T-helper 1 cell treated with Interleukin-12 subunit alpha and Interleukin-12 subunit beta and Interleukin-4 antibody, amounts not matched to agents 30 ng/mL and 1 ng/mL, for 36 hours (primary cell): Measurements from ENCODE around the gene FXYD4. TPM values are rescaled to one million over a fixed set of nuclear protein-coding genes. Genes with fewer than 3 reads are reported as not detected.

Experiments used
- intact Hi-C: fragments of 100-400 bp; cut with micrococcal nuclease; formaldehyde crosslinking; loops from one replicate; pipeline ENCODE4 v1.15.1; 2024
- total RNA-seq: library from RNA; stranded (reverse); gene quantifications from 2 replicates; pipeline ENCODE4 v1.2.3, GENCODE V29; 2022

FXYD4 gene
- total RNA-seq, 1 donor from 2014 or later = not detected

- intact Hi-C loops = loop anchor here (2.0 kb wide), 1 partner anchor 13 kb away; no protein-coding TSS in a partner anchor
Observed at GRCh38 chr10:43393606-43394360, 22.3 kb downstream of the FXYD4 start.

- intact Hi-C loops = loop anchor here (2.0 to 5.0 kb wide), 2 partner anchors 14 to 193 kb away; no protein-coding TSS in a partner anchor
Observed at GRCh38 chr10:43394868-43395267, 23.4 kb downstream of the FXYD4 start.

- intact Hi-C loops = loop anchor here (1.0 to 5.0 kb wide), 4 partner anchors 15 to 253 kb away; partner anchors contain the start of gene ZNF32
Observed at GRCh38 chr10:43395571-43396060, 24.2 kb downstream of the FXYD4 start.

- intact Hi-C loops = loop anchor here (1.0 to 5.0 kb wide), 3 partner anchors 40 to 253 kb away; partner anchors contain the start of gene ZNF32
Observed at GRCh38 chr10:43396061-43396927, 24.9 kb downstream of the FXYD4 start.

- intact Hi-C loops = loop anchor here (1.0 to 5.0 kb wide), 6 partner anchors 10 to 252 kb away; partner anchors contain the start of gene ZNF32
Observed at GRCh38 chr10:43396928-43397624, 25.6 kb downstream of the FXYD4 start.

GRCh38 chr10:43398939-43399319, 27.5 kb downstream of the FXYD4 start:
- intact Hi-C loops = loop anchor here (5.0 kb wide), 1 partner anchor 197 kb away; no protein-coding TSS in a partner anchor

- intact Hi-C loops = loop anchor here (5.0 kb wide), 2 partner anchors 107 to 197 kb away; no protein-coding TSS in a partner anchor
Observed at GRCh38 chr10:43399320-43400310, 28.2 kb downstream of the FXYD4 start.

GRCh38 chr10:43401627-43402026, 30.2 kb downstream of the FXYD4 start:
- intact Hi-C loops = loop anchor here (5.0 kb wide), 1 partner anchor 109 kb away; no protein-coding TSS in a partner anchor

- intact Hi-C loops = loop anchor here (5.0 kb wide), 1 partner anchor 110 kb away; no protein-coding TSS in a partner anchor
Observed at GRCh38 chr10:43402176-43402575, 30.7 kb downstream of the FXYD4 start.

- intact Hi-C loops = loop anchor here (5.0 kb wide), 1 partner anchor 111 kb away; no protein-coding TSS in a partner anchor
Observed at GRCh38 chr10:43402880-43403452, 31.5 kb downstream of the FXYD4 start.

GRCh38 chr10:43403911-43404703, 32.7 kb downstream of the FXYD4 start:
- intact Hi-C loops = loop anchor here (5.0 kb wide), 1 partner anchor 112 kb away; no protein-coding TSS in a partner anchor

GRCh38 chr10:43404704-43405084, 33.3 kb downstream of the FXYD4 start:
- intact Hi-C loops = loop anchor here (5.0 kb wide), 2 partner anchors 112 to 282 kb away; no protein-coding TSS in a partner anchor

- intact Hi-C loops = loop anchor here (1.0 to 5.0 kb wide), 4 partner anchors 10 to 285 kb away; no protein-coding TSS in a partner anchor
Observed at GRCh38 chr10:43407148-43407575, 35.7 kb downstream of the FXYD4 start.

- intact Hi-C loops = loop anchor here (1.0 to 5.0 kb wide), 4 partner anchors 10 to 285 kb away; no protein-coding TSS in a partner anchor
Observed at GRCh38 chr10:43407576-43408330, 36.3 kb downstream of the FXYD4 start.

GRCh38 chr10:43408331-43408709, 36.9 kb downstream of the FXYD4 start:
- intact Hi-C loops = loop anchor here (5.0 kb wide), 1 partner anchor 286 kb away; no protein-coding TSS in a partner anchor

- intact Hi-C loops = loop anchor here (1.0 to 5.0 kb wide), 7 partner anchors 11 to 857 kb away; partner anchors contain the start of genes BMS1, ZNF32 and ZNF33B
Observed at GRCh38 chr10:43408710-43409384, 37.4 kb downstream of the FXYD4 start, which contains the start of gene HNRNPF. Gene HNRNPF (minus strand): TSS chr10:43409186. CDS start chr10:43387884, 21,302 bp downstream.
